ENCODE measurements around the gene AASS. TPM values are rescaled to one million over a fixed set of nuclear protein-coding genes. Genes with fewer than 3 reads are reported as not detected.
A peak's percentile ranks its signal among the peaks of the same experiment; 100 is the strongest.

The AASS gene
- polyA plus RNA-seq, 1 experiment: 16.1 TPM

GRCh38 chr7:122095642-122096041 is 48.4 kb downstream of the AASS start:
- TF ChIP-seq CTCF (IDR thresholded peaks at IDR 0.05; ENCODE audit: low read depth, low read length): no peak
- H3K27ac ChIP-seq (ENCODE audit: low read depth, low read length): no peak overlapping the region
- DNase-seq (ENCODE audit: low read depth, low spot score): no peak
- H3K27me3 ChIP-seq (ENCODE audit: control insufficient read depth, insufficient read depth, low read length): no peaks in the 10 kb centered on the region
- no peaks in the 10 kb centered on the region for H3K9me3 ChIP-seq (ENCODE audit: control insufficient read depth, insufficient read depth, low read length)
- CTCF ChIA-PET: interaction anchor here (1.4 kb wide), 1 partner anchor 10 kb away, joined by 3 read pairs; no protein-coding TSS in a partner anchor
- POLR2A ChIA-PET: no interaction called here
- no peak overlapping the region for H3K4me3 ChIP-seq (ENCODE audit: low read depth, low read length)

- CTCF ChIA-PET: interaction anchor here (0.9 to 3.0 kb wide), 3 partner anchors 9 to 34 kb away, joined by 3 to 16 read pairs (median 3); no protein-coding TSS in a partner anchor
- POLR2A ChIA-PET: no interaction called here
These were observed 49.5 kb downstream of the AASS start for GRCh38 chr7:122094549-122094948.

GRCh38 chr7:122092964-122093797 is 50.9 kb downstream of the AASS start:
- POLR2A ChIA-PET: no interaction called here

More at GRCh38 chr7:122094549-122094948, 49.5 kb downstream of the AASS start:
- no peaks in the 10 kb centered on the region for H3K27me3 ChIP-seq (ENCODE audit: control insufficient read depth, insufficient read depth, low read length)
- no peaks in the 10 kb centered on the region for H3K9me3 ChIP-seq (ENCODE audit: control insufficient read depth, insufficient read depth, low read length)
- H3K27ac ChIP-seq (ENCODE audit: low read depth, low read length): no peak overlapping the region
- DNase-seq (ENCODE audit: low read depth, low spot score): no peak
- TF ChIP-seq CTCF (IDR thresholded peaks at IDR 0.05; ENCODE audit: low read depth, low read length): no peak
- no peak overlapping the region for H3K4me3 ChIP-seq (ENCODE audit: low read depth, low read length)

GRCh38 chr7:122082670-122083069 is 61.4 kb downstream of the AASS start:
- DNase-seq (ENCODE audit: low read depth, low spot score): no peak
- Histone ChIP-seq H3K27ac (ENCODE audit: low read depth, low read length) (no peak overlapping the region), H3K27me3 (ENCODE audit: control insufficient read depth, insufficient read depth, low read length) (no peaks in the 10 kb centered on the region), H3K4me3 (ENCODE audit: low read depth, low read length) (no peak overlapping the region), H3K9me3 (ENCODE audit: control insufficient read depth, insufficient read depth, low read length) (no peaks in the 10 kb centered on the region)
- ChIA-PET CTCF (interaction anchor here (8.9 kb wide), 1 partner anchor 10 kb away, joined by 69 read pairs; no protein-coding TSS in a partner anchor), POLR2A (no interaction called here)
- TF ChIP-seq CTCF (IDR thresholded peaks at IDR 0.05; ENCODE audit: low read depth, low read length): no peak

More at GRCh38 chr7:122092964-122093797, 50.9 kb downstream of the AASS start:
- no peak overlapping the region for H3K27ac ChIP-seq (ENCODE audit: low read depth, low read length)
- peak; percentile 97 for TF ChIP-seq CTCF (IDR thresholded peaks at IDR 0.05; ENCODE audit: low read depth, low read length)
- CTCF ChIA-PET: interaction anchor here (0.5 to 3.0 kb wide), 34 partner anchors 9 to 440 kb away, joined by 3 to 69 read pairs (median 6); partner anchors contain the start of gene AASS
- H3K9me3 ChIP-seq (ENCODE audit: control insufficient read depth, insufficient read depth, low read length): no peaks in the 10 kb centered on the region
- peak; percentile 63 for DNase-seq (ENCODE audit: low read depth, low spot score)
- no peak overlapping the region for H3K4me3 ChIP-seq (ENCODE audit: low read depth, low read length)
- H3K27me3 ChIP-seq (ENCODE audit: control insufficient read depth, insufficient read depth, low read length): no peaks in the 10 kb centered on the region

- no peak for TF ChIP-seq CTCF (IDR thresholded peaks at IDR 0.05; ENCODE audit: low read depth, low read length)
- H3K9me3 ChIP-seq (ENCODE audit: control insufficient read depth, insufficient read depth, low read length): no peaks in the 10 kb centered on the region
- no peak overlapping the region for H3K4me3 ChIP-seq (ENCODE audit: low read depth, low read length)
- no peak for DNase-seq (ENCODE audit: low read depth, low spot score)
- H3K27ac ChIP-seq (ENCODE audit: low read depth, low read length): no peak overlapping the region
- ChIA-PET CTCF (interaction anchor here (8.9 kb wide), 1 partner anchor 10 kb away, joined by 69 read pairs; no protein-coding TSS in a partner anchor), POLR2A (no interaction called here)
- no peaks in the 10 kb centered on the region for H3K27me3 ChIP-seq (ENCODE audit: control insufficient read depth, insufficient read depth, low read length)
These were observed 61.9 kb downstream of the AASS start for GRCh38 chr7:122082160-122082559.

Measured in AG04450 (cell line).